GM21423 (cell line): ENCODE measurements around the gene MTA1.

Experiments
- ATAC-seq: cut with Tn5 transposase; IDR thresholded peaks from one replicate; pipeline ENCODE4 v1.9.1; 2021; ENCODE audit warnings: mild to moderate bottlenecking, moderate library complexity; ENCODE audit not compliant: unreplicated experiment

Gene MTA1

GRCh38 chr14:105401699-105402098 is 17.9 kb upstream of the MTA1 start:
- ATAC-seq: no peak

DNA sequence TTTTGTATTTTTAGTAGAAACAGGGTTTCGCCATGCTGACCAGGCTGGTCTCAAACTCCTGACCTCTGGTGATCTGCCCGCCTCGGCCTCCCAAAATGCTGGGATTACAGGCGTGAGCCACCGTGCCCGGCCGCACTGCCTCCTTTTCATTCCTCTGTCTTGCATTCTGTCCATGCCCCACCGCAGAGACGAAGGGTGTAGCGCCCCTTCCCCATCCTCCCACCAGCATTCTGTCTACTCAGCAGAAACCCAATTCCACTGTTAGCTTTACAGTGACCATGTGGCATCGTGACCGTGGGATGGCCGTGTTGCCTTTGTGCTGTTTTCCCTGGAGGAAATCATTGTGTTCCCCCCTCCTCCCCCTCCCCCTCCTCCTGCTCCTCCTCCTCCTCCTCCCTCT is 11.0 kb upstream of the MTA1 start:
- ATAC-seq: no peak

DNA sequence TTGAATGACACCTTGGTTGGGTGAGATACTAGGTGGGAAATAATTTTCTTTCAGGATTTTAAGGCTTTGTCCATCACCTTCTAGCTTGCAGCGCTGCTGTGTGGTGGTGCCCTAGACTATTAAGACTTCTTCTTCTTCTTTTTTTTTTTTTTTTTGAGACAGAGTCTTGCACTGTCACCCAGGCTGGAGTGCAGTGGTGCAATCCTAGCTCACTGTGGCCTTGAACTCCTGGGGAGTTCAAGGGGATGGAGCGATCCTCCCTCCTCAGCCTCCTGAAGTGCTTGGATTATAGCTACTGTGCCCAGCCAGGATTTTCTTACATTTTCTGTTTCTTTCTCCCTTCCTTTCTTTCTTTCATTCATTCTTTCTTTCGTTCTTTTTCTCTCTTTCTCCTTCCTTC is 10.3 kb upstream of the MTA1 start:
- ATAC-seq: no peak

DNA sequence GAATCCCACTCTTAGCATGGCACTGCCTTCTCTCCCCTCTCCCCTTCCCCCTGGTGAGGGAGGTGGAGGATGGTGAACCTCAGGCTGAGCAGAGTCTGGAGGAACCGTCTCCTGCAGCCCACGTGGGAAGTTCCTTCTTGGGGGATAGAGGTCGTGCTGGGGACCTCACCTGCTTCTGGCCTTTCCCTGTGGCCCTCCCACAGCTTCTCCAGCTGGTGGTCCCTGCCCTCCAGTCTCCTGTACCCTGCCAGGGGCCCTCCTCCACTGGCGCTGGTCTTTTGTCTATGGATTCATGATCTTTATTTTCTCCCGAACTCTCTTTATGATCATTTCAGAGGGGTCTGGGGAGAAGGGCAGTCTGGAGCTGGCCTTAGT is 9.0 kb upstream of the MTA1 start:
- ATAC-seq: no peak

DNA sequence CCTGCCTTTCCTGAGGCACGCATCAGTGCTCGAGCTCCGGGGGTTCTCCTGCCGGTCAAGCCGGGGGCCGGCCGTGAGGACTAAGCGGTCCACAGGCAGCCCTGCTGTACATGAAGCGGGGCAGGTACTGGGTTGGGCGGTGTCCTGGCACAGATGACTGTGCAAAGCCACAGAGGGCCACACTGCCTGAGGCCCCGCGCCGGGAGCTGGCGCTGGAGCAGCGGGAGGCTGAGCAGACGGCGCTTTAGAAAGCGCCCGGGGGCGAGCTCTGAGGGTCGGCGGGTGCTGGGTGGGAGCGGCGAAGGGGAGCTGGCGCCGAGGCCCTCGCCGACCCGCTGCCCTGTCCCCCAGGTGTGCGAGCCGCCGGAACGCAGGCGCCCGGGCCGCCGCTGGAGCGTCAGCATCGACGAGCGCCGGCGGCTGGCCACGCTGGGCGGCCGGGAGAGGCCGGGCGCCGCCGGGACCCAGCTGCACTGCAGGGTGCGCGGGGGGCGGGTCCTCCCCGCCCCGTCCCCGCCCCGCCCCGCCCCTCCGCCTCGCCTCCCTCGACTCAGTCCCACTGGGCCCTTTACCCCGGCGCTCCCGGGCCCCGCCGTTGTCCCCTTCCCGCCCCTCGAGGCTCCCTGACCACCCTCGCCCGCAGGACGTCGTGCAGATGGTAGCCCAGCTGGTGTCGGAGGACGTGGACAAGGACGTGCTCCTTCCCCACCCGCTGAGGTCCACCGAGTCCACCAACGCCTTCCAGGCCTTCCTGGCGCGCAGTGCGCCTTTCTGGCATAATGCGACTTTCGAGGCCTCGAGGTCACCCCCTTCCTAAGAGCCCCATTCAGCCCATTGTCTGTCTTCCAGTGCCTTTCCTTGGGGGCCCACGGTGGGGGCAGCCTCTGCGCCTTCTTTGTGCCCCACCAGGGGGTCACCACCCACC is 8.3 kb upstream of the MTA1 start:
- ATAC-seq: no peak

DNA sequence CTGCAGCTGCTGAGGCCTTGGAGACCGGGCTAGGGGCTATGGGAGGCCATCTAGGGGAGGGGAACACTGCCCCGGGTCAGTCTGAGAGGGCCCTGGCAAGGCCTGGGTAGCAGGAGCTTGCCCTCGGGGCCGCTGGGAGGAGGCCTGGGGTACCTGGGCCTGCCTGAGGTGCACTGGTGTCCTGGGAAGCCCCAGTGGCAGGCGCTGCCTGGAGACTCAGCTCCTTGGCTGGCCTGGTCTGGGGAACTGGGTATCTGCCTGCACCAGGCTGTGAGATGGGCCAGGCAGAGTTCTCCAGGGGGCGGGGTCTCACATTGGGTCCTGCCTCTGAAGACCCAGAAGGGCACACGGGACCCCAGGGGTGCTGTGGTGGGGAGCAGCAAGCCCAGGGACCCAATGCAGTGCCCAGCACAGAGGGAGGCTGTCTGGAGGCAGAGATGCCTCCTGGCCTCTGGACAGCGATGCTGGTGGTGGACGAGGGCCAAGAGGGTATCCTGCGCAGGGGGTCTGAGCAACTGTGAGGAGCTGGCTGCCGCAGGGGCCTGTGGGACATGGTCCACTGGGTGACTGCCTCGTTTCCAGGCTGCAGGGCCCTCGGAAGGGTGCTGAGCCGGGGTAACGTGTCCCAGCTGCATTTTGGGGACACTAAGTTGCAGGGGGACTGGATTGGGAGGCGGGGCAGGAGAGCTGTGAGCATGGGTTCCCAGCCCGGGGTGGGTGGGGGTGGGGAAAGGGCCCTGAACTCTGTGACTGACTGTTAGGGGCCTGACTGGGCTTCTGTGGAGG is 7.4 kb upstream of the MTA1 start:
- no peak for ATAC-seq

DNA sequence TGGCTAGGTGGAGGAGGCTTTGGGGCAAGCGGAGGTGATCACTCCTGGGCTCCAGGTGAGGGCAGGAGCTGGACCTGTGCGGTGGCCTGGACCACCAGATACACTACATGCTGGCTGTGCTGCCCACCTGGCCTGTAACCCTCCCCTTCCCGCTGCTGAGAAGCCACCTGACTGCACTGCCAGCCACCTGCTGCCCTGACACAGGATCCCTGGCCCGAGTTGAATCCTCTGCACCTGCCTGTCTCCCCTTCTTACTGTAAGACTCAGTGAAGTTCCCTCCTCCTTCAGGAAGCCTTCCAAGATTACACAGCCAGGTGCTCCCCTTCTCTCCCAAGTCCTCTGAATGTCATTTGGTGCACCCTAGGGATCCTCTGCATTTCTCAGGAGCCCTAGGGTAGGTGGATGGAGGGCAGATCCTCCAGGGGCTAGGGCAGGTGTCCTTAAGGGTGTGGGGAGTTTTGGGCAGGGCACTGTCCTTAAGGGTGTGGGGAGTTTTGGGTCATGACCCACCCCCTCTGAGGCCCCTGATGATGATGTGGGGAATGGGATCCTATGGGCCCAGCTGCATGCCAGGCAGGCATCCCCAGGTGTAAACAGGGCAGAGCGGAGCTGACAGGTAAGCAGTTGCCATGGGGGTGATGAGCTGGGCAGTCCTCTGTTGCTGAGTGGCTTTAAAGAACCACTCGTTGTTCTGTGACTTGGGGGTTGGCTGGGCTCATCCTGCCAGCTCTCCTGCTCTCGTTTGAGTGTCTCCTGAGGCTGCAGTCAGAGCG is 6.7 kb upstream of the MTA1 start:
- ATAC-seq: no peak

- ATAC-seq: no peak
Measured at GRCh38 chr14:105413544-105413886, 6.1 kb upstream of the MTA1 start.

DNA sequence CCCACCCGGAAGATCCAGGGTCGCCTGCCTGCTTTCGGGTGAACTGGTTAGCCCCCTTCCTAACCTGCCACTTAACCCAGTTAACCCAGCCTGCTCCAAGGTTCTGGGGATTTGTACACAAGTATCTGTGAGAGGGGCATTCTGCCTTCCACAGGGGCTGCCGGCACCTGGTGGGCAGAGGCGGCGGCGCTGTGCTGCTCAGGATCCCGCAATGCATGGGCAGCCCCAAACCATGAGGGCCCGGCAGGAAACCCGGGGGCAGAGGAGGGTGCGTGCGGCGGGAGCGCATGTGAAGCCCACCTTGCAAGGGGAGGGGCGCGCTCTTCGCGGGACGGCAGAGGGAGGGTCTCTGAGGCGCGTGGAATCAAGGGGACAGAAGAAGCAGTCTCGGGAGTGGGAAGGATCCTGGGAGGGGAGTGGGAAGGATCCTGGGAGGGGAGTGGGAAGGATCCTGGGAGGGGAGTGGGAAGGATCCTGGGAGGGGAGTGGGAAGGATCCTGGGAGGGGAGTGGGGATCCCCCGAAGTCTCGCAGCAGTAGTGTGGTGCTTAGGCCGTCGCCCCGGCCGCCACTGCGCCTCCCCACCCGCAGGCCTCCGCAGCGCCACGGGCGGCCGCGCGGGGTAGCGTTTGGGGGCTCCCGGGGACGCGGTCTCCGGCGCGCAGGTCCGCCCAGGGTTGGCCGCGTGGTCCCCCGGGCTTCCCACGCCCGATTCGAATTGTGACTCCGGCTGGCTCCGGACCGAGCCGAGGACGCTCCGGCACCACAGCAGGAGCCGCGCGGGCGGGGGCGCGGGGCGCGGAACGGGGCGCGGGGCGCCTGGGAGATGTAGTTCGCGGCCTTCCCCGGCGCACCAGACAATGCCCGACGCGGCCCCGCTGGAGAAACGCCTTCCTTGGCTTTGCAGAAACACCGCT is 4.9 kb upstream of the MTA1 start:
- ATAC-seq: peak; percentile 66

GRCh38 chr14:105415481-105416428 is 3.9 kb upstream of the MTA1 start:
- ATAC-seq: no peak

GRCh38 chr14:105416671-105417070 is 3.0 kb upstream of the MTA1 start:
- ATAC-seq: no peak

- ATAC-seq: no peak
Measured at GRCh38 chr14:105417690-105418121, 1.9 kb upstream of the MTA1 start.

DNA sequence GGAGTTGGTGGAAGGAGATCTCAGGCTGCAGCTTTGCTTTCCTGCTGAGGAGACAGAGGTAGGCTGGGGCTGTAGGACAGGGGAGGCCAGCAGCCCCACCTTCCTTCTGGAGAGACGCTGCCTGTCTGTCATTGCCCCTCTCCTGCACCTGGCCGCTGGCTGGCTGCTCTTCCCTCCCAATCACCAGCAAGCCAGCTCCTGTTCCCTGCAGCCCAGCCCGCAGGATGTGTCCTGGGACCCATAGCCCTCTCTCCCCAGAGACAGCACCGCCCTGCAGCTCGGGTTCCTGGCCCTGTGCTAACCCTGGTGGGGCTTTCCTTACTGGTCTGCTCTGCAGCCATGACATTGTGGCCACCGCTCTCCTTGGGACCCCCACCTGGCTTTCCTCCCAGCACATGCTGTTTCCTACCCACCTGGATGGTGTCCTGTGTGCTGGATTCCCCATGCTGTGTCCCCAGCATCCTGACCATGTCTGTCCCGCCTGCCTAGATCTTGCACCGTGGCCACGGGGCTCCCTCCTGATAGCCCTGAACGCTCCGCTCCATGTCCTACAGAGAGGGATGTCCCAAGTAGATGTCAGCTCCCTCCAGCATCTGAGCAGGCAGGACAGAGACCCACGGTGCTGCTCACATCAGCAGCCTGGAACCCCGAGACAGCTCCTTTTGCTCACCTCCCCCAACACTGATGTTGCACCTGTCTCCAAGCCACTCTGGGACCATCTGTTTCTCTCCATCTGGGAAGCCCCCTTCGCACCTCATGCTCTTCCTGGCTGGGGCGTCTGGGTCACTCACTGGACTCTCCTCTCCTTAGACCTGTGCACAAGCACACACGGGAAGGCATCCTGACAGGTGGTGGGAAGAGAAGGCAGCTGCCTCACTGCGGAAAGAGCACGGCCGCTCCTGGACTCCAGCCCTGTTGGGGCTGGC is 1.1 kb upstream of the MTA1 start:
- no peak for ATAC-seq

- no peak for ATAC-seq
Measured at GRCh38 chr14:105420101-105420973, 710 bp downstream of the MTA1 start.

GRCh38 chr14:105420974-105421674 is 1.5 kb downstream of the MTA1 start:
- no peak for ATAC-seq

DNA sequence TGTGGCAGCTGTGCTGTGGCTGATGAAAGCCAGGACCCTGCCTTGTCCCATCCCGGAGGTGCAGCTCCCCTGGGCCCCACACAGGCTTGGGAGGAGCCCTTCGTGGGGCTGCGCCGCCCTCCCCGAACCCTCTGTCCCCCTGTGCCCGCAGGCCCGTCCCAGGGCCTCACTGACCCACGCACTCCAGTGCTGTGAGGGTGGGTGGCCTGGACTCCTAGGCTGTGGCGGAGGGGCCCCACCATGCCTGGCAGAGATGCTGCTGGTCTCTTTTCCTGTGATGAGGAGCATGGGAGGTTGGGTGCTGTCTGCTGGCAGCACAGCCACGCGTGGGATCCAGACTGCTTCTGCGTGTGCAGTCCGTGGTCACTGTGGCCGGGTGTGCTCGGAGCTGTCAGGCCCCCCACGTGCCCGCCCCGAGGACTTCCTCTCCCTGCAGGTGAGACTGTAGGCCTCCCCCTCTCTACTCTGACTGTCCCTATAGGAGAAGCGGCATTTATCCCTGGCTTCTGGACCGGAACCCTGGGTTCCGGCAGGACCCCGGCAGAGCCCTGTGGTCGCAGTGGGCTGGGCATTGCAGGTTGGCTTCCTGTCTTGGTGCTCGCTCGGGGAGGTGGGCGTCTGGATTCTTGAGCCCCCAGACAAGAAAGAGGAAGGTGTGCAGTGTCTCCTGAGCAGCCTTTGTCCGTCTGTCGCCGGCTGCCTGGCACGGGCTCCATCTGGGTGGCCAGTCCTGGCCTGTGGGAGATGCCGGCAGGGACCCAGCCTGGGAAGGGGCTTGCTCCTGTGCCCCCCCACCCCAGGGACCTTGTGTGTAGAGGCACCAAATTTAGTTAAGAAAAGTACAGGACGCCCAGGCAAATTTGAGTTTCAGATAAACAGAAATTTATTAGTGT is 2.3 kb downstream of the MTA1 start:
- ATAC-seq: no peak
